ENCODE measurements around the gene FAM174C.

The FAM174C gene

DNA sequence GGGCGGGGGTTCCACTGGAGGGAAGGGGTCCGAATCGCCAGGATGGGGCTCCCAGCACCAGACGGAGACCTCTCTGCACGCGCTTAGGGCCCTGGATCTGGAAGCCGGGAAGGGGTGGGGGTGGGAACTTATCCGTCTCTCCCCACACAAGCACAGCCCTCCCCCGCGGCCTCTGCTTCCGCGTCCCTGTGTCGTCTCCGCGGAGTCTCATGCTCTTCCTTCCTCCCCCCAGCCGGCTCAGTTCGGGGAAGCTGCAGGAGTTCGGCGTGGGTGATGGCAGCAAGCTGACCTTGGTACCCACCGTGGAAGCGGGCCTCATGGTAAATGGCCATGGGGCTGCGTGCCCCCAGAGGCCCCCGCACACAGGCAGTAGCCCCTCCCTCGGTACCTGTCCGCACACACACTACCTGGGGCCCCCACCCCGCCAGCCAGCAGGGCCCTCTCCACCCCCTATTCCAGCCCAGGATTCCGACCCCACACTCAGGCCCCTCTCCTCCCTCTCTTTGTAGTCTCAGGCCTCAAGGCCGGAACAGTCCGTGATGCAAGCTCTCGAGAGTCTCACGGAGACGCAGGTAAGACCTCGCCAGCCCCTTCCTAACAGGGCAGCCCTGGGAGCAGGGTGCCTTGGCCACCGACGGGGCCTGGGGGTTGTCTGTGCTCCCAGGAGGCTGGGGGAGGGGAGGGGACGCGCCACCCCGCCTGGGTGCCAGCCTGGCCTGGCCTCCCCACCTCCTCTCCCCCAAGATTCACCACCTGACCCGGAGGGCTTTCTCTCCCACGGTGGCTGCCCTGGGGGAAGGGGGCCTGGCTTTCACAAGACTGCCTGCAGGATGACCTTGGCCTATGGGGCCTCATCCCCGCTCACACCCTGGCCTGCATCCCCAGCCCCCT is 23.8 kb upstream of the FAM174C start:
- peak; percentile 78 for DNase-seq

DNA sequence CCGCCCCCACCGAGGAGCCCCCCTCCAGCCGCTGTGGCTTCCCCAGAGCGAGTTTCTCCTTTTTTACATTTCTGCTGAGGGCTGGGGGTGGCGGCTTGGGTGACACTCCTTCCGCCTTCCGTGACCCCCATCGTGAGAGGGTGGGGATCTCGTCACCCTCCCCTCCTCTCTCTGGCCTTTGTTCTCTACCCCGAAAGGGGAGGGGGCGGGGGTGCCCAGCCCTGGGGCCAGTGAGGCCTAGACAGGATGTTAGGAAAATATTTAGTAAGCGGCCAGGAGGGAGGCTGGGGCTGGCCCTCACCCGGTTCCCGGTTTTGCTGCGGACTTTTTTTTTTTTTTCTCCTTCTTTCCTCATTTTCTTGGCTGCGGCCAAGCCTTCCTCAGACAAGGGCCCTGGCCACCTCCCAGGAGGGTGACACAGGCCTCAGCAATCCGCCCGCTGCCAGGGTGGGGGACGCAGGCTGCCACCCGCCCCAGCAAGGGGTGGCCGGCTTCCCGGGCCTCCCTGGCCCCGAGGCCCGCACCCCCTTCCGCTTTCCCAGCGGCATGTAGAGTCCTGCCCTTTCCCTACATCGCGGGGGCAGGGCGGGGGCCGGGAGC is 23.0 kb upstream of the FAM174C start:
- DNase-seq = peak; percentile 97

DNA sequence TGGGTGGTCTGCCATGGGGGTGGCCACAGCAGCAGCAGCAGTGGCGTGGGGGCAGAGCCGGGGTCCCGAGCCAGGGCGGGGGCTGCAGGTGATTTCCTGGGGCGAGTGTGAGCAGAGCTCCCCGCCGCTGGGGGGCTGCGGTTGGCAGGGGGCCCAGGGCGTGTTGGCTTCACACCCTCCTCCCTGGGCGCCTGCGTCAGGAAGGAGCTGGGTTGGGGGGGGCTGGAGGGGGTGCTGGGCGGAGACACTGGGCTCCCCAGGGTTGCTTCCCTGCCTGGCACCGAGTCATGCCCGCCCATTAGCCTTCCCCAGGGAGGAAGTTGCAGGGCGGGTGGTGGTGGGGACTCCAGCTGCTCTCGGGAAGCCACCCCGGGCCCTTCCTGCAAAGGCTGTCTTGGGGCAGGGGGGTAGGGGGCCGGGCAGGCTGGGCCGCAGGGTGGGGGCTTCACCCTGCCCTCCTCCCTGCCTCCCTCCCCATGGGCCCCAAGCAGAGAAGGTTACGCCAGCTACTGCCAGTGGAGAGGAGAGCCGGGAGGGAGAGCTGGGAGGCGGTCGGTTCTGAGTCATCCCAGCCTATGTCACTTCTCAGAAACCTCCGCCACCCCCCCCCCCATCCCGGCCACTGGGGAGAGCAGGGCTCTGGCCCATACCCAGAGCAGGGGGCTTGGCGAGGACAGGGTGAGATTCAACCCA is 22.4 kb upstream of the FAM174C start:
- DNase-seq = peak; percentile 97

DNA sequence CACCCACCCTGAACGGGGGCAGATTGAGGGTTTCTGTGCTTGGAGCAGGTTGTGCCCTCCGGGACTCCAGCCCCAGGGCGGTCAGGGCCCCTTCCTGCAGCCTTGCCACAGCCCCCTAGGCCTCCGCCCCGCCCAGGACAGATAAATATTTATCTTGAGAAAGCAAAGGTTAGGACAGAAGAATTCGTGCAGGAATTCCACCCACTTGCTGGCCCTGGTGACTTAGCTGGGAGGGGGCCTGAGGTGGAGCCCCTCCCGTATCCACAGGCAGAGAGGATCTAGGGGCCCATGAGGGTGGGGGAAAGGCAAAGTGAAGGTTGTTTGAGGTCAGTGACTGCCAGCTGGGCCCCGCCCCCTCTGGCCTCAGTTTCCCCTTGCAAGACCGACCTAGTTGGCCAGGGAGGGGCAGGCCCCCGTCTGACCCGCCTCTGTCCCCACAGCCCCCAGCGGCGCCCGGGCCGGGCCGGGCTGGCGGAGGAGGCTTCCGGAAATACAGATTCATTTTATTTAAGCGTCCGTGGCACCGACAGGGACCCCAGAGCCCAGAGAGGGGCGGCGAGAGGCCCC is 21.7 kb upstream of the FAM174C start:
- no peak for DNase-seq

DNA sequence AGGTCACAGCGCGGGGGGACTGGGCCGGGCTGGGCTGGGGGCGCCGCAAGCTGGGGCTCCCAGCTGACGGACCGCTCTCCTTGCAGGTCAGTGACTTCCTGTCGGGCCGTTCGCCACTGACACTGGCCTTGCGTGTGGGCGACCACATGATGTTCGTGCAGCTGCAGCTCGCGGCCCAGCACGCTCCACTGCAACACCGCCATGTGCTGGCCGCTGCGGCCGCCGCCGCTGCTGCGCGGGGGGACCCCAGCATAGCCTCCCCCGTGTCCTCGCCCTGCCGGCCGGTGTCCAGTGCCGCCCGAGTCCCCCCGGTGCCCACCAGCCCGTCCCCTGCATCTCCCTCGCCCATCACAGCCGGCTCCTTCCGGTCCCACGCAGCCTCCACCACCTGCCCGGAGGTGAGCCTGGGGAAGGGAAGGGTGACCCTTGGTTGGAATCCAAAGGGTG is 21.2 kb upstream of the FAM174C start:
- no peak for DNase-seq

DNA sequence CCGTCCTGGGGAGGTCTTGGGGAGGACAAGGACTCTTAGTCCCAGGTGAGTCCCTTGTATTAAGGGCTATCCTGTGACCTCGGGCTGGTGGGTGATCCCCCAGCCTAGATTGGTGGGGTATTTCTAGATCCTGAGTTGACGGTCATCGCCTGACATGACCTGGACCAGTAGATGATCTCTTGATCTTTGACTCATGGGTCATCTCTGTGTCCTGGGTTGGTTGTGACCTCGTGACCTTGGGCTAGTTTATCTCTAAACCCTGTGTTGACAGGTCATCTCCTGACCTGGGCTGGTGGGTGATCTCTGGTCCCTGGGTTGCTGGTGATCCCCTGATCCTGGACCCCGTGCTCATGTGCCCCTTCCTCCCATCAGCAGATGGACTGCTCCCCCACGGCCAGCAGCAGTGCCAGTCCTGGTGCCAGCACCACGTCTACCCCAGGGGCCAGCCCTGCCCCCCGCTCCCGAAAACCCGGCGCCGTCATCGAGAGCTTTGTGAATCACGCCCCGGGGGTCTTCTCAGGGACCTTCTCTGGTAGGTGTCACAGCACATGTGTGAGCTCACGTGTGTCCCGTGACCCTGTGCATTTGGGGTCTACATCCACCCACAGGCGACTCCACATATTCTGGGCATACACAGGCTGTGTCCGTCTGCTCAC is 20.7 kb upstream of the FAM174C start:
- no peak for DNase-seq

DNA sequence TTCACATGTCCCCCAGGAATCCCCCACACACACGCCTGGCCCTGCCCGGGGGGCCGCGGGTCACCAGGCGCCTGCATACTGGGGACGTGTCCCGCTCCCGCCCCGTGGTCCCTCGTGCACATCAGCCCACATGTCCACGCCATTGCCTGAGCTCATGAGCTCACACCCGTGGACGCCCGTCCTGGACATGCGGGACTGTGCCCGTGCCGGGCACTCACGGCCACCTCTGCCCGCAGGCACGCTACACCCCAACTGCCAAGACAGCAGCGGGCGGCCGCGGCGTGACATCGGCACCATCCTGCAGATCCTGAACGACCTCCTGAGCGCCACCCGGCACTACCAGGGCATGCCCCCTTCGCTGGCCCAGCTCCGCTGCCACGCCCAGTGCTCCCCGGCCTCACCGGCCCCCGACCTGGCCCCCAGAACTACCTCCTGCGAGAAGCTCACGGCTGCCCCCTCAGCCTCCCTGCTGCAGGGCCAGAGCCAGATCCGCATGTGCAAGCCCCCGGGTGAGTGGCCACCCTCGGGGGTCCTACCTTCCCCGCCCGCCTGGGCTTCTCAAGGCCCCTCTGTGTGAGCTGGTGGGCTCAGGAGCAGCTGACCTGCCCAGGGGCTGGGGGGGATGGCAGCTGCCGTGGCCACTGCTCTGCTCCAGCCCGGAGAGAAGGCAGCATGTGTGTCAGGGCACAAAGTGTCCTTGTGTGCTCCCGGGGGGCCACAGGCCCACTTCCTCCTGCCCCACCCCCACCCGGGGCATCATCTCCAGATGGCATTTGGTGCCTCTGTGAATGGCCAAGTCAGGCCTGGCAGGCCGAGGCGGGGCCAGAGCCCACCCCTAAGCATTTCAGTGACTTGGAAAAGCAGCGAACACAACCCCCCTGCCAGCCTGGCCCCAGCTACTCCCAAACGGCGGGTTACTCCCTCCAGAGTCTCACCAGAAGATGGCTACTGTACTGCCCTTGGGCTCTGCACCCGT is 19.9 kb upstream of the FAM174C start:
- no peak for DNase-seq

DNA sequence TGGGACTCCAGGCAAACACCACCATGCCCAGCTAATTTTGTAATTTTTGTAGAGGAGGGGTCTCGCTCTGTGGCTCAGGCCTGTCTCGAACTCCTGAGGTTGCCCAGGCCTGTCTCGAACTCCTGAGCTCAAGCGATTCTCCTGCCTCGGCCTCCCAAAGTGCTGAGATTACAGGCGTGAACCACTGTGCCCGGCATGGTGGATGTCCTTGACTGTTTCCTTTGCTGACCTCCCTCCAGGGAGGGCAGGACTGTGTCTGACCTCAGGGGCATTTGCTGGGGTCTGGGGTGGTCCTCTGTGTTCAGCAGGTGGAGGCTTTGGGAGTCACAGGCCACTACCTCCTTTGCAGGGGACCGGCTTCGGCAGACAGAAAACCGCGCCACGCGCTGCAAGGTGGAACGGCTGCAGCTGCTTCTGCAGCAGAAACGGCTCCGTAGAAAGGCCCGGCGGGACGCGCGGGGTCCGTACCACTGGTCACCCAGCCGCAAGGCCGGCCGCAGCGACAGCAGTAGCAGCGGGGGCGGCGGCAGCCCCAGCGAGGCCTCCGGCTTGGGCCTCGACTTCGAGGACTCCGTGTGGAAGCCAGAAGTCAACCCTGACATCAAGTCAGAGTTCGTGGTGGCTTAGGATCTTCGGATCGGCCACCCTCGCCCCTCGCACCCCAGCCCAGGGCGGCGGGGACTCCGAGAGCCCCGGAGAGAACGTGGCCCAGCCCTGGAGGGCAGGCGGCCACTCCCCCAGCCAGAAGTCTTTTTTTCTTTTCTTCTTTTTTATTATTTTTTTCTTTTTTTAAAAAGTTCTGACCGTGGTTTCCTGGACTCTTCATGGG is 18.5 kb upstream of the FAM174C start:
- DNase-seq = no peak

DNA sequence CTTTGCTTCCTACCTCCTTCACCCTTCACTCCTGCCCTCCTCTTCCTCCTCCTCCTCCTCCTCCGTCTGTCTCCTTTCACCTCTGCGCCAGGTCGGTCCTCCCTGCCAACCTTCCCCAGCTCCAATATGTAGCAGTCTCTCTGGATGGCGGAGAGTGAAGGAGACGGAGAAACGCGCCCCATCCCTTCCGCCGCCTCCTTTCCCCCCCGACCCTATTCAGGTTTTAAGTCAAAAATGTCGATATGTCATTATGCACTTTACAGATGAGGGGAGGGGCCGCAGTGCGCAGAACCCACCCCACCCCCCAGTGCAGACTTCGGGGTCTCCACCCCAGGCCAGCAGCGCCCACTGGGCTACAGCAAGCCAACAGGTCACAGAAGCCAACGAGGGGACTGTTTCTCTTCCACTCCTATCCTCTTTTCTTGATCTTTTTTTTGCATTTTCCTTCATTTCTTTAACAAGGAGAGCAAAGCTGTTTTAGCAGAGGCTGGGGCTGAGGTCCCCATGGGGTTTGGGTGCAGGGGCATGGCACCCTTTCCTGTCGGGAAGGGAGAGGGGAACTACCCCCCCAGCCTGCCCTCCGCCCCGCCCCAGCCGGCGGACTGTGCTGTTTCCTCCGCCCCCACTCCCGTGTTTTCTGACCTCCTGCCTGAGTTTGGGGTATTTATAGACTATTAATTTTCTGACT is 17.7 kb upstream of the FAM174C start:
- DNase-seq = no peak

DNA sequence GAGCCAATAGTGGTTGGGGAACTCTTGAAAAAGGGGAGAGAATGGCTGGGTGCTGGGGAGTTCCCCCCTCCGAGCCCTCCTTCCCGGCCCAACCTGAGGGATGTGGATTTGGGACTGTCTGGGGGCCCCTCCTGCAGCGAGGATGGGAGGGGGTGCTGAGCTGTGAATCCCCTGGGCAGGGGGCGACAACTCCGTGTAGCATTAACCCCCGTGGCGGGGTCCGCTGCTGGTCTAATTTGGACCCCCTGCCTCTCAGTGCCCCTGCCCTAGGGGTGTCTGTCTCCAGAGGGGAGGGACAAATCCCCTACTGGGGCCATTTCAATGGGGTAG is 17.2 kb upstream of the FAM174C start:
- no peak for DNase-seq

DNA sequence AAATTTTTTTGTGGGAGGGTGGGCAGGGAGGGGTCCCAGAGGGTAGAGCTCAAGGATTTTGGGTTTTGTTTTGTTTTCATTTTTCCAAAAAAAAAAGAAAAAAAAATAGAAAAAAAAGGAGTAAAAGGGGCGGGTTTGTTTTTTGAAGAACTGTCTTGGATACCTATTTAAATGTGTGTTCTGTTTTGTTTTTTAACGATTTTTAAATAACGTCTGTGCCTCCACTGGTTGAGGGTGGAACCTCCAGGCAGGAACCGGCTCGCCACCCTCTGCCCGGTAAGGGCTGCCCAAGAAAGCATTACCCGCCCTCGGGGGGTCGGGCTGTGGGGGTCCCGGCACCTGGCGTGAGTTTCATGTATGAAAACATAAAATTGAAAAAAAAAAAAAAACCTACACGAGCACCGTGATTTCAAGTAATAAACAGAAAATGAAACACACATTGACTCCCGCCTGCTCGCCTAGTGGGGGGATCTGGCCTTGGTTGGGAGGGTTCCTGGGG is 16.6 kb upstream of the FAM174C start:
- DNase-seq = no peak

DNA sequence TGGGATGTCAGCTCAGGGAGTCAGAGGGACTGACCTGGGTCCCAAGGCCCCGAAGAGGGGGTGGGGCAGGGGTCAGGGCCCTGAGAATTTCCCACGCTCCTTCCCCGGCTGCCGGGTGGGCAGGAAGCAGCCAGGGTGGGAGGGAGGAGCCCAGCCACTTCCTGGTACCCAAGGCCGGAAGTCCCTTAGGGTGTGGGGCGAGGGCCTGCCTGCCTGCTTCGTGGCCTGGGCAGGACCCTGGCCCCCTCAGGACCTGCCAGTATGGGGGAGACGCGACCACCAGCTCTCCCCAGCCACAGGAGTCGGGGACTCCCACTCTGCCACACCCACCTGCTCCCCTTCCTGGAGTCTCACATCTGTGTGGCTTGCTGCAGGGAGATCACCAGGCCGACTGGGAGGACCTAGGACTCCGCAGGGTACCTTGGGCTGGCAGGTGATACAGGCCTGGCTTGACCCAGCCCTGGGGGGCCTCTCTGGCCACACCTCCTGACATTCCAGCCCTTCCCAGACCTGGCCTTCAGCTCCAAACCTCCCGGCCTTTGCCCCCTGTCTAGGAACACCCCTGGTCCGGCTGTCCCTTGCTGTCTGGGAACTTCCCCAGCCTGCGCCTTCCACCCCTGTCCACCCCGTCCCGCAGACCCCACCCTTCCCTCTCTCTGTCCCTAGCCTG is 16.0 kb upstream of the FAM174C start:
- peak; percentile 74 for DNase-seq

DNA sequence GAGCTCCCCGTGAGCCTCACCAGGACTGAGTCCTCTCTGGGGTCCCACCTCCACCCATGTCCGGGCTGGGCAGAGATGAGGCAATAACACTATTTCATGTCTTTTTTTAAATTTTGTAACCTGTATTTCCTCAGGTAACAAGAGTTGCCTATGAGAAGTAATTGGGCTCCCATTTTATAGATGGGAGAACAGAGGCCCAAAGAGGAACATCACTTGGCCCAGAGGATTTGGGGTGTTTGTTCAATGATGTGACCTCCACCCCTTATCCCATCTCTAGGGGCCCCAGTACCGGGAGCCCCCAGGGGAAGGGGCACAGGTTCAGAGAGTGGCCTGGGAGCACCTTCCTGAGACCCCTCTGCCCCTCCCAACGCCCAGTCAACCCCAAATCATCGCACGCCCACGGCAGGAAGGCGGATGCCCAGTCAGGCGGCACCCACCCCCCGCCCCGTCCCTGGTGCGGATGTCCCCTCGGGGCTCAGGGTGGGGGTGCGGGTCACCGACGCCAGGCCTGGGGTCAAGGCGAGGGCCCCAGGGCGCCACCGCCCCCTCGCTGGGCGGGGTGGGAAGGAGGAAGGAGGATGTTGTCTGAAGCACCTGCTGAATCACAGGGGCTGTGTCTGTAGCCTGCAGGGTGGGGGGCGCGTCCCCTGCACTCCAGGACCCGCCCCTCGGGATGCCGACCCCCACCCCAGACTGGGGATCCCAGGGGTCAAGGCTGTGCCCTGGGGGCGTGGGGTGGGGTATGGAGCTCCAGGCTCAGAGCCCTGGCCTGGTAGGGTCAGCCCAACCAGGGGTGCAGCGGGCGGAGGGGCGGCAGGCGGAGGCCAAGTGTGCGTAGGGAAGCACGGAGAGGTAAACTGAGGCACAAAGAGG is 15.2 kb upstream of the FAM174C start:
- DNase-seq = no peak

DNA sequence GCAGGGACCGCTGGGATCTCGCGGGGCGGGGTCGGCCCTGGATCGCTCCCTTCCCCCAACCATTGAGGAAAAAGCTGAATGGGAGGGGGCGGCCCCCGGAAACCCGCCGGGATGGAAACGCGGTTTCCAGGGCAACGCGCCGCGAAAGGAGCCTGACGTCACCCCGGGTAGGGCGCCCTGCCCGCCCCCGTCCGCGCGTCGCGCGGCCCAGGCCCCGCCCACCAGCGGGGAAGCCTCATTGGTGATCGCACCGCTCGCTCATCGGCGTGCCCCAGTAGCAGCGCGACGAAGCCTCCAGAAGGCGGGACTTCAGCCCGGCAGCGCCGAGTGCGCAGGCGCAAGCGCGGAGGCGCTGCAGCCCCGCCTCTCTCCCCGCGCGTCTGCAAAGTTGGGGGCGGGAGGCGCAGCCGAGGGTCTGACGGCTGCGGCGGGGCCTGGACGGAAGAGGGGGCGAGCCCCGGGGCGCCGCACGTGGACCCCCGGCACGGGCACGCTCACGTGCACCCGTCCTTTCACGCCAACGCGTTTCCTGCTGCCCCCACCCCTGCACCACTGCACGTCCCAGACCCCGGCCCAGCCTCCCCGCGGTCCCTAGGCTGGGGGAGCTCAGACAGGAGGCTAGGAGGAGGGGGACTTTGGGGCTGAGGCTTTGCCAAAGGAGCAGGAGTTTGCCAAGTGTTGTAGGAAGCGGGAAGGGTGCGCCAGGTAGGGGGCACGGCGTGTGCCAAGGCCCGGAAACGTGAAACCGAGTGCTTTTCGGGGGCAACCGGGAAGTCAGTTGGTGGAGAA is 14.4 kb upstream of the FAM174C start:
- peak; percentile 95 for DNase-seq

DNA sequence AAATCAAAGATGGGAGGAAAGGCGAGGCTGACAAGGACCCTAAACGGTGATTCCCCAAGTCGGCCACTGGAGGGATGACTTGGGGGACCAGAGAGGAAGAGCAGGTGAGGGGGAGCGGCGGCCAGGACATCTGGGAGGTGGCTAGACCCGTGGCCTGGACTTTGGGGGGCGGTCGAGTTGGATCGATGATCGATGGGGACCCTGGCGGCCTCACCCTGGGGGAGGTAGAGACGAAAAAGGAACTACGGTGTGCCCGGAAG is 13.9 kb upstream of the FAM174C start:
- DNase-seq = no peak

DNA sequence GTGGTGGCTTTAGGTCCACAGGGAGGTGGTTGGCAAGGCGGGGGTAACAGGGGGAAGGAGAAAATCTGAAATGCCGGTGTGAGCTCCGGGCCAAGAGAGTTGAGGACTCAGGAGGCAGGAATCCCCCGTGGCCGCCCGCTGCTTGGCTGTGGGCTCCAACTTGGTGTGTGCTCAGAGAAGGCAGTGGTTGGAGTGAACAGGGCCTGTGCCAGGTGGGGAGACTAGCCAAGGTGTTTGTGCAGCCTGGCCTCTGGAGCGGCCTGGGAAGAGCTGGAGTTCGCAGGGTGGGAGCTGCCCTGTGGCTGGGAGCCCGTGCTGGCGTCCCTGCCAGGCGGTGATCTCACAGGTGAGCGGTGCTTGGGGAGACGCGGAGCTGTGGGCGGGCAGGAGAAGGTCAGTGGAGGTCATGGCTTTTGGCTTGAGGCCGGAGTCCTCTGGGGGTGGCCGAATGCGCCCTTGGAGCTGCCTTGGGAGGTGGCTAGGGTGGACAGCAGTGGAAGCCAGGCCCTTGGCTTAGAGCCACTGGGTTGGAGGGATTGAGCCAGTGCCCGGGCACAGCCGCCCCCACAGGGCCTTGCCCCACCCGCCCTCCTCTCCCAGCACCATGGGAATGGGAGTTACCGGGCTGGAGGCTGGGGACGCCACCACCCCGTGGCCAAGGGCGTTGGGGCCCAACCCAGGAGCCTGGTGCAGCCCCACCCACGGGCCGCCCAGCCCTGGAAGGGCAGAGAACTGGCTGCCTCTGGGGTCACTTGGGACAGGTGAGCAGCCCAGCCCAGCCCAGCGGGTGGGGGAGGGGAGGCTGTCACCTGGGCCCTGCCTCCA is 13.3 kb upstream of the FAM174C start:
- DNase-seq = peak; percentile 49

DNA sequence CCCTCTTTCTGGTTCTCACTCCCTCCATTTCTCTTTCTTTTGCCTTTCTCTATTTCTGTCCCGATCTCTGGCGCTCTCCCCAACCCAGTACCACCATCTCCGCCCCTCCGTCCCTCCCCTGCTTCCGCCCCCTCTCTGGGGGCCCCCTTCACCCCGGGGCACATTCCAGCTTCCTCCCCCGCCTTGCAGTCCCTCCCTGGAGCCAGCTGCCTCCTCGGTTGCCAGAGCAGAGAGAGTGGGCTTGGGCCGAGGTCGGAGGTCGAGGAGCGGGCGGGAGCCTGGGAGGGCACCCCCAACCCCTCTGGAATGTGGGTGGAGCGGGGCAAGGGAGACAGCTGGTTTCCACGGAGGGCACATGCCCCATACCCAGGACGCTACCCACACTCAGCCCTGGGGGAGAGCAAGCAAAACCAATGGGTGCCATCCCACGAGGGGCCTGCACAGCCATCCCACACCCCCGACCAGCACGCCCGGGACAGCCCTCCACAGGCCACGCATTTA is 12.7 kb upstream of the FAM174C start:
- DNase-seq = peak; percentile 70
